ENCODE measurements around the gene TGFBR2.

TGFBR2 gene

DNA sequence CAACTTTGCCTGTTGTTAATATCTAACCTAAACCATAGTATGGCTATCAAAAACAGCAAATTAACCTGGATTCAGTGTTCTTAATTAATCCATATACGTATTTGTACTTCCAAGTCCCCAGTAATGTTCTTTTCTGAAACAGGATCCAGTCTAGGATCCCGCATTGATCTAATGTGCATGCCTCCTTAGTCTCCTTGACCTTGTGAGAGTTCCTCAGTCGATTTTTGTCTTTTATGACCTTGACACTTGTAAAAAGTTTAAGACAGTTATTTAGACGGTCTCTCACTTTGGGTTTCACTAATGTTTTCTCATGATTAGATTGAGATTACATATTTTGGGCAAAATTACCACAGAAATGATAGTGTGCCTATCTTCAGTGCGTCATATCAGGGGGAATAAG is 69.4 kb downstream of the TGFBR2 start:
- no peaks in the 10 kb centered on the region for H3K9me3 ChIP-seq
- intact Hi-C loops (cut with DNase I; ENCODE audit: low total_unique reads): no loop called here
- H3K27ac ChIP-seq: no peak overlapping the region
- TF ChIP-seq, protein P1, sequence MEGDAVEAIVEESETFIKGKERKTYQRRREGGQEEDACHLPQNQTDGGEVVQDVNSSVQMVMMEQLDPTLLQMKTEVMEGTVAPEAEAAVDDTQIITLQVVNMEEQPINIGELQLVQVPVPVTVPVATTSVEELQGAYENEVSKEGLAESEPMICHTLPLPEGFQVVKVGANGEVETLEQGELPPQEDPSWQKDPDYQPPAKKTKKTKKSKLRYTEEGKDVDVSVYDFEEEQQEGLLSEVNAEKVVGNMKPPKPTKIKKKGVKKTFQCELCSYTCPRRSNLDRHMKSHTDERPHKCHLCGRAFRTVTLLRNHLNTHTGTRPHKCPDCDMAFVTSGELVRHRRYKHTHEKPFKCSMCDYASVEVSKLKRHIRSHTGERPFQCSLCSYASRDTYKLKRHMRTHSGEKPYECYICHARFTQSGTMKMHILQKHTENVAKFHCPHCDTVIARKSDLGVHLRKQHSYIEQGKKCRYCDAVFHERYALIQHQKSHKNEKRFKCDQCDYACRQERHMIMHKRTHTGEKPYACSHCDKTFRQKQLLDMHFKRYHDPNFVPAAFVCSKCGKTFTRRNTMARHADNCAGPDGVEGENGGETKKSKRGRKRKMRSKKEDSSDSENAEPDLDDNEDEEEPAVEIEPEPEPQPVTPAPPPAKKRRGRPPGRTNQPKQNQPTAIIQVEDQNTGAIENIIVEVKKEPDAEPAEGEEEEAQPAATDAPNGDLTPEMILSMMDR (IDR thresholded peaks at IDR 0.05): no peak
- H3K36me3 ChIP-seq: peaks cover 69 to 93% (median 78%) of the 10 kb centered on the region in 3 donors
- no peak for DNase-seq
- H3K4me3 ChIP-seq: no peak overlapping the region
- peaks cover 0 to 63% (median 17%) of the 10 kb centered on the region in 4 donors for H3K4me1 ChIP-seq
- no peaks in the 10 kb centered on the region for H3K27me3 ChIP-seq

DNA sequence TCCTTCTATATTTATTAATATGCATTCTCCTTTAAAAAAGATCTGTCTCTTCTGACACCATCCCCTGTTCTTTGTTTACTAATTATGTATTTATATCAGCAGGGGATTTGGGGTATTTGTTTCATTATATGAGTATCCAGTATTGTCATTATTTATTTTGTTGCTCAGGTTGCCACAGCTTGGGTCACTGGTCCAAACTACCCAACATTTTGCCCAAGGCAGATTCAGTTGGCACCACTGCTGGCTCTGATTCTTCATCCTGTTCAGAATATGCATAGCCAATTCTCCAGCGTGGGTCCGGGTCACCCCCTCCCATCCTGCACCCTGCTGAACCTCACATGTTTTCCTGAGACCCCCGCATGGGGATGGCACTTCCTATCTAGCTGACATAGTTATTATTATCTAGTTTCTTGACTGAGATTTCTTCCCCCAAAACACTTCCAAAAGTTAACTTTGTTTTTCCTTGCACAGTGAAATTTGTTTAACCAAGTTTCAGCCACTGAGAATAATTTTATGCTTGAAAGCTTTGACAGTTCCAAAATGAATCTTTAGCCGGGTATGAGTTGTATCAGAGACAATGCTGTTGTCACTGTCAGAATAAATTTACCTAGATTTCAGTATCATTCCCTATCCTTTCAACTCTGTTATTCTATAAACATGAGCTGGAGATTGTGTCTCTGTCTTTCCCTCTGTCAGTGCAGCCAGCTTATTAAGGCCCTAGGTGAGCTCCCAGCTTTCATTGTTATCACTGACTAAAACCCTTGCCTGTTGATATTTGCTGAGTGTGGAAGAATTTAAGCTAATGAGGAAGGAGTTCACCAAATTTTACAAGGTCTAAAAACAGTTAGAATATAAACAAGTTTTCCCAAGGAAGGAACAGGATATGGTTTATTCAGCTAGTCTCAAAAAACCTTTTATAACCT is 70.3 kb downstream of the TGFBR2 start:
- no peaks in the 10 kb centered on the region for H3K9me3 ChIP-seq
- no peak overlapping the region for H3K27ac ChIP-seq
- DNase-seq: no peak
- H3K36me3 ChIP-seq: peaks cover 62 to 85% (median 72%) of the 10 kb centered on the region in 3 donors
- TF ChIP-seq, protein P1 (IDR thresholded peaks at IDR 0.05): no peak
- intact Hi-C loops (cut with DNase I; ENCODE audit: low total_unique reads): no loop called here
- peaks cover 0 to 70% (median 23%) of the 10 kb centered on the region in 4 donors for H3K4me1 ChIP-seq
- H3K4me3 ChIP-seq: no peak overlapping the region
- H3K27me3 ChIP-seq: no peaks in the 10 kb centered on the region

DNA sequence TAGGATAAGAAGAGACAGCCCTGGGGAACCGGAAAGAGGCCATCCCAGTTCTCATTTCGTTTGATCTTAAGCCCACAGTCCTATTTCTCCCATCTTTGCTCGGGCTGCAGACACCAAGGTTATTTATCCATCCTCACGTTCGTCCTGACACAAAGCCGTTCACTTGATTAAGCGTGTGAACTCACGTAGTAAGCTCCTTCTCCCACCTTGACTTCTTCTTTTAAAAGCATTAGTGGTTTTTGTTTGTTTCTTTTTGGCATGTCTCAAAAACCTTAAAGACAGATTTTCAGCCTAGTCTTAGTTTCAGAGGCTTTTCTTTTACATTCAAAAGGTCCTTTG is 70.9 kb downstream of the TGFBR2 start:
- H3K27me3 ChIP-seq: no peaks in the 10 kb centered on the region
- H3K27ac ChIP-seq: no peak overlapping the region
- H3K9me3 ChIP-seq: no peaks in the 10 kb centered on the region
- no peak for DNase-seq
- H3K4me1 ChIP-seq: peaks cover 0 to 70% (median 28%) of the 10 kb centered on the region in 4 donors
- TF ChIP-seq, protein P1 (IDR thresholded peaks at IDR 0.05): no peak
- intact Hi-C loops (cut with DNase I; ENCODE audit: low total_unique reads): no loop called here
- H3K4me3 ChIP-seq: no peak overlapping the region
- H3K36me3 ChIP-seq: peaks cover 55 to 79% (median 66%) of the 10 kb centered on the region in 3 donors

DNA sequence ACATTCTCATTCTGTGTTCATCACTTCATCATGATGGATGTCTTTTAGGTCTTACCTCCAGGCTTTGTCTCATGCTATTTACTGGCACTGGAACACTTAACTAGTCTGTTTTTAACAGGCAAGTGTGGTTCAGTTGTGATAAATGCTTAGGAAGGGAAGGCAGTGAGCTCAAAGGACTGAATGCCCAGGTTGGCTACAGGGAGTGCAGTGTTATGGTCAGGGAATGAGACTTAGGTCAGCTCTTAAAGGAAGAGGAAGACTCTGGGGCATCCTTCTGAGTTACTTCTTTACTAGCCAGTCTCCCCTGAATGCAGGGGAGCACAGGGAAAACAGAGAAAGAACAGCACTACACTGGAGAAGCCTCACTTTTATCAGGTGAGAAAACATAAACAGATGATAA is 72.6 kb downstream of the TGFBR2 start:
- intact Hi-C loops (cut with DNase I; ENCODE audit: low total_unique reads): no loop called here
- Histone ChIP-seq H3K27ac (peak overlapping the region; percentile 7 to 11), H3K9me3 (no peaks in the 10 kb centered on the region), H3K36me3 (peaks cover 46 to 67% (median 55%) of the 10 kb centered on the region in 3 donors), H3K4me3 (no peak overlapping the region), H3K4me1 (peaks cover 0 to 70% (median 37%) of the 10 kb centered on the region in 4 donors), H3K27me3 (no peaks in the 10 kb centered on the region)
- TF ChIP-seq, protein P1 (IDR thresholded peaks at IDR 0.05): no peak
- DNase-seq: no peak

DNA sequence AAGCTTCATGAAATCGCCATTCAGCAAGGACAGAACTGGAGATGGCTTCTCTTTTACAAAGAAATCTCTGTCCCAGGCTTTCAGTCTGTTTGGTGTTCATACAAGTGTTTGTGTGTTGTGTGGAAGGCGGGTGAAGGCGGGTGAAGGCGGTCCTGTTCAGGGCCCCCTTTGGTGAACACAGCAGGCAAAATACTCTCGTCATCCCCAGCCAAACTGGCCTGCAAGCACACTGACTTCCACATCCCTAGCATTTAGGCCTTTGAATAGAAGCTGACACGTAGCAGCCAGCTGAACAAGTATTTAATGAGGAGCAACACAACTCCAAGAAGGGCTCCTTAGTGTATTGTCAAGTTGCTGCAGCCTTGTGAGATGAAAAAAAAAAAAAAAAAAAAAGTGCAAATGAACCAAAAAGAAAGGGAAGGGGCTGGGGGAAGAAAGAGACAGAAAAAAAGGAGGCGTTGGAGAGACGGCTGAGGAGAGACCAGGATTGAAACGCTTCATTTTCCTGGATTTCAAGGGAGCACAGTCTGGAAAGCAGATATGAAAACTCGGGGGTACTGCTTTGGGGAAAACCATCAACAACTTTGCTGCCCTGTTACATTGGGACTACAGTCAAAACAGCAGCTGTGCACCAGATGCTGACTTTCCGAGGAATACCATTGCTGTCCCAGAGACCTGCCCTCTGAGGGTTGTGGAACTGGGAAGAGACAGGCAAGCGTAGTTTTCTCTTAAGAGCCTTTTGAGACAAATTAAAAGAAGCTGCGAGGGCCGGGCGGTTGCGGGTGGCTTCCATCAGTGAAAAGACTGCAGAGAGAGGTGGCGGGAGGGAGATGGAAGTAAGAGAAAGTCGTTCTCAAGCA is 74.6 kb downstream of the TGFBR2 start:
- no peaks in the 10 kb centered on the region for H3K9me3 ChIP-seq
- H3K4me3 ChIP-seq: no peak overlapping the region
- peak overlapping the region; percentile 45 to 64 for H3K27ac ChIP-seq
- peaks cover 30 to 47% (median 35%) of the 10 kb centered on the region in 3 donors for H3K36me3 ChIP-seq
- intact Hi-C loops (cut with DNase I; ENCODE audit: low total_unique reads): no loop called here
- DNase-seq: no peak
- no peaks in the 10 kb centered on the region for H3K27me3 ChIP-seq
- peaks cover 0 to 76% (median 53%) of the 10 kb centered on the region in 4 donors for H3K4me1 ChIP-seq
- TF ChIP-seq, protein P1 (IDR thresholded peaks at IDR 0.05): no peak
